ENCODE measurements around the gene SIK2. TPM values are rescaled to one million over a fixed set of nuclear protein-coding genes. Genes with fewer than 3 reads are reported as not detected.
"Not testable (repeated sequence)": the region's sequence is repeated elsewhere in the genome, so short reads cannot be mapped to it uniquely, and the experiment has no call there.

SIK2 gene
- total and polyA plus RNA-seq, 2 donors = 4.5 to 5.3 TPM

GRCh38 chr11:111703576-111703975 lies 101.3 kb downstream of the SIK2 start:
- H3K4me1 ChIP-seq (ENCODE audit: control insufficient read depth in 2 of 2, insufficient read depth in 2 of 2, low read length in 2 of 2) = no peaks in the 10 kb centered on the region
- H3K27ac ChIP-seq (ENCODE audit: low read depth in 1 of 2, low read length in 1 of 2) = no peak overlapping the region
- H3K9me3 ChIP-seq (ENCODE audit: control insufficient read depth in 2 of 2, insufficient read depth in 1 of 2, low read length in 1 of 2) = no peaks in the 10 kb centered on the region
- 98% methylated on average over 1 of the region's 1 CpG for WGBS
- DNase-seq (ENCODE audit: low read depth in 6 of 9, low spot score in 9 of 9) = no peak
- peaks cover 19 to 34% of the 10 kb centered on the region in 2 donors for H3K36me3 ChIP-seq (ENCODE audit: control insufficient read depth in 2 of 2, insufficient read depth in 2 of 2, low read length in 1 of 2)
- H3K27me3 ChIP-seq (ENCODE audit: control insufficient read depth in 2 of 2, insufficient read depth in 1 of 2, low read length in 1 of 2) = no peaks in the 10 kb centered on the region
- no peak overlapping the region for H3K4me3 ChIP-seq (ENCODE audit: low read length in 2 of 2)

- H3K27me3 ChIP-seq (ENCODE audit: control insufficient read depth in 2 of 2, insufficient read depth in 1 of 2, low read length in 1 of 2) = no peaks in the 10 kb centered on the region
- peak in 2 of 9 donors; percentile 12 to 13 for DNase-seq (ENCODE audit: low read depth in 6 of 9, low spot score in 9 of 9)
- H3K4me1 ChIP-seq (ENCODE audit: control insufficient read depth in 2 of 2, insufficient read depth in 2 of 2, low read length in 2 of 2) = no peaks in the 10 kb centered on the region
- H3K9me3 ChIP-seq (ENCODE audit: control insufficient read depth in 2 of 2, insufficient read depth in 1 of 2, low read length in 1 of 2) = no peaks in the 10 kb centered on the region
- WGBS = 94% methylated on average over 9 of the region's 9 CpGs
- H3K36me3 ChIP-seq (ENCODE audit: control insufficient read depth in 2 of 2, insufficient read depth in 2 of 2, low read length in 1 of 2) = peaks cover 30 to 45% of the 10 kb centered on the region in 2 donors
- H3K27ac ChIP-seq (ENCODE audit: low read depth in 1 of 2, low read length in 1 of 2) = peak overlapping the region in 1 of 2 donors; percentile 64
- no peak overlapping the region for H3K4me3 ChIP-seq (ENCODE audit: low read length in 2 of 2)
Observed at GRCh38 chr11:111707039-111707690, 104.9 kb downstream of the SIK2 start.

- Histone ChIP-seq H3K27me3 (ENCODE audit: control insufficient read depth in 2 of 2, insufficient read depth in 1 of 2, low read length in 1 of 2) (no peaks in the 10 kb centered on the region), H3K27ac (ENCODE audit: low read depth in 1 of 2, low read length in 1 of 2) (no peak overlapping the region), H3K4me3 (ENCODE audit: low read length in 2 of 2) (no peak overlapping the region), H3K4me1 (ENCODE audit: control insufficient read depth in 2 of 2, insufficient read depth in 2 of 2, low read length in 2 of 2) (no peaks in the 10 kb centered on the region), H3K9me3 (ENCODE audit: control insufficient read depth in 2 of 2, insufficient read depth in 1 of 2, low read length in 1 of 2) (no peaks in the 10 kb centered on the region), H3K36me3 (ENCODE audit: control insufficient read depth in 2 of 2, insufficient read depth in 2 of 2, low read length in 1 of 2) (peaks cover 32 to 46% of the 10 kb centered on the region in 2 donors)
- WGBS = 99% methylated on average over 5 of the region's 5 CpGs
- no peak for DNase-seq (ENCODE audit: low read depth in 6 of 9, low spot score in 9 of 9)
Observed at GRCh38 chr11:111707691-111708067, 105.4 kb downstream of the SIK2 start.

- WGBS = 95% methylated on average over 4 of the region's 4 CpGs
- H3K36me3 ChIP-seq (ENCODE audit: control insufficient read depth in 2 of 2, insufficient read depth in 2 of 2, low read length in 1 of 2) = peaks cover 14 to 34% of the 10 kb centered on the region in 2 donors
- H3K4me1 ChIP-seq (ENCODE audit: control insufficient read depth in 2 of 2, insufficient read depth in 2 of 2, low read length in 2 of 2) = peaks cover 0 to 2% of the 10 kb centered on the region in 2 donors
- H3K4me3 ChIP-seq (ENCODE audit: low read length in 2 of 2) = no peak overlapping the region
- no peaks in the 10 kb centered on the region for H3K9me3 ChIP-seq (ENCODE audit: control insufficient read depth in 2 of 2, insufficient read depth in 1 of 2, low read length in 1 of 2)
- H3K27me3 ChIP-seq (ENCODE audit: control insufficient read depth in 2 of 2, insufficient read depth in 1 of 2, low read length in 1 of 2) = no peaks in the 10 kb centered on the region
- no peak for DNase-seq (ENCODE audit: low read depth in 6 of 9, low spot score in 9 of 9)
- H3K27ac ChIP-seq (ENCODE audit: low read depth in 1 of 2, low read length in 1 of 2) = no peak overlapping the region
Observed at GRCh38 chr11:111714522-111714921, 112.3 kb downstream of the SIK2 start.

- H3K4me1 ChIP-seq (ENCODE audit: control insufficient read depth in 2 of 2, insufficient read depth in 2 of 2, low read length in 2 of 2) = peaks cover 0 to 2% of the 10 kb centered on the region in 2 donors
- H3K4me3 ChIP-seq (ENCODE audit: low read length in 2 of 2) = no peak overlapping the region
- 84% methylated on average over 5 of the region's 5 CpGs for WGBS
- no peaks in the 10 kb centered on the region for H3K9me3 ChIP-seq (ENCODE audit: control insufficient read depth in 2 of 2, insufficient read depth in 1 of 2, low read length in 1 of 2)
- DNase-seq (ENCODE audit: low read depth in 6 of 9, low spot score in 9 of 9) = no peak
- peaks cover 21 to 38% of the 10 kb centered on the region in 2 donors for H3K36me3 ChIP-seq (ENCODE audit: control insufficient read depth in 2 of 2, insufficient read depth in 2 of 2, low read length in 1 of 2)
- H3K27me3 ChIP-seq (ENCODE audit: control insufficient read depth in 2 of 2, insufficient read depth in 1 of 2, low read length in 1 of 2) = no peaks in the 10 kb centered on the region
- no peak overlapping the region for H3K27ac ChIP-seq (ENCODE audit: low read depth in 1 of 2, low read length in 1 of 2)
Observed at GRCh38 chr11:111715142-111715816, 113.0 kb downstream of the SIK2 start.

GRCh38 chr11:111717660-111718059 lies 115.4 kb downstream of the SIK2 start:
- not testable (repeated sequence) for H3K27ac ChIP-seq (ENCODE audit: low read depth in 1 of 2, low read length in 1 of 2)
- peaks cover 34 to 58% of the 10 kb centered on the region in 2 donors for H3K36me3 ChIP-seq (ENCODE audit: control insufficient read depth in 2 of 2, insufficient read depth in 2 of 2, low read length in 1 of 2)
- WGBS = 98% methylated on average over 3 of the region's 3 CpGs

GRCh38 chr11:111718436-111718835 lies 116.2 kb downstream of the SIK2 start:
- H3K4me3 ChIP-seq (ENCODE audit: low read length in 2 of 2) = no peak overlapping the region
- H3K36me3 ChIP-seq (ENCODE audit: control insufficient read depth in 2 of 2, insufficient read depth in 2 of 2, low read length in 1 of 2) = peaks cover 41 to 66% of the 10 kb centered on the region in 2 donors
- DNase-seq (ENCODE audit: low read depth in 6 of 9, low spot score in 9 of 9) = no peak
- H3K9me3 ChIP-seq (ENCODE audit: control insufficient read depth in 2 of 2, insufficient read depth in 1 of 2, low read length in 1 of 2) = no peaks in the 10 kb centered on the region
- H3K27ac ChIP-seq (ENCODE audit: low read depth in 1 of 2, low read length in 1 of 2) = no peak overlapping the region
- H3K4me1 ChIP-seq (ENCODE audit: control insufficient read depth in 2 of 2, insufficient read depth in 2 of 2, low read length in 2 of 2) = peaks cover 0 to 2% of the 10 kb centered on the region in 2 donors
- no peaks in the 10 kb centered on the region for H3K27me3 ChIP-seq (ENCODE audit: control insufficient read depth in 2 of 2, insufficient read depth in 1 of 2, low read length in 1 of 2)
- 97% methylated on average over 6 of the region's 6 CpGs for WGBS

More at GRCh38 chr11:111717660-111718059, 115.4 kb downstream of the SIK2 start:
- H3K9me3 ChIP-seq (ENCODE audit: control insufficient read depth in 2 of 2, insufficient read depth in 1 of 2, low read length in 1 of 2); DNase-seq (ENCODE audit: low read depth in 6 of 9, low spot score in 9 of 9); H3K27me3 ChIP-seq (ENCODE audit: control insufficient read depth in 2 of 2, insufficient read depth in 1 of 2, low read length in 1 of 2); H3K4me1 ChIP-seq (ENCODE audit: control insufficient read depth in 2 of 2, insufficient read depth in 2 of 2, low read length in 2 of 2); H3K4me3 ChIP-seq (ENCODE audit: low read length in 2 of 2): not testable (repeated sequence)

GRCh38 chr11:111718859-111719258 lies 116.6 kb downstream of the SIK2 start:
- DNase-seq (ENCODE audit: low read depth in 6 of 9, low spot score in 9 of 9) = no peak
- 98% methylated on average over 5 of the region's 5 CpGs for WGBS
- H3K4me1 ChIP-seq (ENCODE audit: control insufficient read depth in 2 of 2, insufficient read depth in 2 of 2, low read length in 2 of 2) = peaks cover 0 to 2% of the 10 kb centered on the region in 2 donors
- no peak overlapping the region for H3K4me3 ChIP-seq (ENCODE audit: low read length in 2 of 2)
- no peaks in the 10 kb centered on the region for H3K9me3 ChIP-seq (ENCODE audit: control insufficient read depth in 2 of 2, insufficient read depth in 1 of 2, low read length in 1 of 2)
- H3K27ac ChIP-seq (ENCODE audit: low read depth in 1 of 2, low read length in 1 of 2) = no peak overlapping the region
- peaks cover 46 to 69% of the 10 kb centered on the region in 2 donors for H3K36me3 ChIP-seq (ENCODE audit: control insufficient read depth in 2 of 2, insufficient read depth in 2 of 2, low read length in 1 of 2)
- H3K27me3 ChIP-seq (ENCODE audit: control insufficient read depth in 2 of 2, insufficient read depth in 1 of 2, low read length in 1 of 2) = no peaks in the 10 kb centered on the region

GRCh38 chr11:111719379-111719778 lies 117.1 kb downstream of the SIK2 start:
- Histone ChIP-seq H3K27me3 (ENCODE audit: control insufficient read depth in 2 of 2, insufficient read depth in 1 of 2, low read length in 1 of 2) (no peaks in the 10 kb centered on the region), H3K27ac (ENCODE audit: low read depth in 1 of 2, low read length in 1 of 2) (no peak overlapping the region), H3K4me1 (ENCODE audit: control insufficient read depth in 2 of 2, insufficient read depth in 2 of 2, low read length in 2 of 2) (peaks cover 0 to 2% of the 10 kb centered on the region in 2 donors), H3K36me3 (ENCODE audit: control insufficient read depth in 2 of 2, insufficient read depth in 2 of 2, low read length in 1 of 2) (peaks cover 51 to 70% of the 10 kb centered on the region in 2 donors), H3K4me3 (ENCODE audit: low read length in 2 of 2) (no peak overlapping the region), H3K9me3 (ENCODE audit: control insufficient read depth in 2 of 2, insufficient read depth in 1 of 2, low read length in 1 of 2) (no peaks in the 10 kb centered on the region)
- DNase-seq (ENCODE audit: low read depth in 6 of 9, low spot score in 9 of 9) = no peak
- WGBS = 96% methylated on average over 2 of the region's 2 CpGs
